Dermis blood vessel endothelial cell (primary cell): ENCODE measurements around the gene PCDHGA3. TPM values are rescaled to one million over a fixed set of nuclear protein-coding genes. Genes with fewer than 3 reads are reported as not detected.
"Not testable (repeated sequence)": the region's sequence is repeated elsewhere in the genome, so short reads cannot be mapped to it uniquely, and the experiment has no call there.

Source experiments
- DNase-seq: peaks from one replicate; pipeline ENCODE4 v3.0.0; 2010
- total RNA-seq: library from RNA; depleted of rRNA; stranded (reverse); fragments of >200 nt; gene quantifications from 2 replicates; pipeline ENCODE4 v1.2.3, GENCODE V29; 2014

The PCDHGA3 gene
- total RNA-seq, 1 donor from 2014 or later, result 1.2 TPM

DNA sequence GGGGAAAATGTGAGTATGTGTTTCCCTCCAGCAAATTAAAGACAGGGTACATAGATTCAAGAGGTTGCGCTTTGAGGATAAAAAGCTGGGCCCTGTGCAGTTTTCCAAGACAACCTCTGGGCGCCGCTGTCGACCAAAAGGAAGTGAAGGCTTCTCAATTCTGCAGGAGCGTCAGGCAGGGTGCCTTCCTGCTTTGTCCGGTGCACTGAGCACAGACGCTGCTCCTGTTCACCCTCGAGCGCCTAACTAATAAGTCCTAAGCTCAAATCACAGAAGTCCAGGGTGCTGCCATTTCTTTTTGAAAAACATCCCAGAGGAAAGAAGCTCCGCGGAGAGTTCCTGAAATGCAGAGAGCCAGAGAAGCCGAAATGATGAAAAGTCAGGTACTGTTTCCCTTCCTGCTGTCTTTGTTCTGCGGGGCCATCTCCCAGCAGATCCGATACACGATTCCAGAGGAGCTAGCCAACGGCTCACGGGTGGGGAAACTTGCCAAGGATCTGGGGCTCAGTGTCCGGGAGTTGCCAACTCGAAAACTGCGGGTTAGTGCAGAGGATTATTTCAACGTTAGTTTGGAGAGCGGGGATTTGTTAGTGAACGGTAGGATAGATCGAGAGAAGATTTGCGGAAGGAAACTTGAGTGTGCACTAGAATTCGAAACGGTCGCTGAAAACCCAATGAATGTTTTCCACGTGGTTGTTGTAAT, 6.4 kb downstream of the PCDHGA3 start, which contains the start of gene PCDHGB1:
Gene PCDHGB1, plus strand, starts transcription at position 183 of the 703 bp plus-strand sequence. Its CDS starts 162 bp downstream, at position 345.
- peak; percentile 62 for DNase-seq

DNA sequence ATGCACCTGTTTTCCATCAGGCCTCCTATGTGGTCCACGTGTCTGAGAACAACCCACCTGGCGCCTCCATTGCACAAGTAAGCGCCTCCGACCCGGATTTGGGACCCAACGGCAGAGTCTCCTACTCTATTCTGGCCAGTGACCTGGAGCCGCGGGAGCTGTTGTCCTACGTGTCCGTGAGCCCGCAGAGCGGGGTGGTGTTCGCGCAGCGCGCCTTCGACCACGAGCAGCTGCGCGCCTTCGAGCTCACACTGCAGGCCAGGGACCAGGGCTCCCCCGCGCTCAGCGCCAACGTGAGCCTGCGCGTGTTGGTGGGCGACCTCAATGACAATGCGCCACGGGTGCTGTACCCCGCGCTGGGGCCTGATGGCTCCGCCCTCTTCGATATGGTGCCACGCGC, 8.0 kb downstream of the PCDHGA3 start:
- DNase-seq, result no peak

DNA sequence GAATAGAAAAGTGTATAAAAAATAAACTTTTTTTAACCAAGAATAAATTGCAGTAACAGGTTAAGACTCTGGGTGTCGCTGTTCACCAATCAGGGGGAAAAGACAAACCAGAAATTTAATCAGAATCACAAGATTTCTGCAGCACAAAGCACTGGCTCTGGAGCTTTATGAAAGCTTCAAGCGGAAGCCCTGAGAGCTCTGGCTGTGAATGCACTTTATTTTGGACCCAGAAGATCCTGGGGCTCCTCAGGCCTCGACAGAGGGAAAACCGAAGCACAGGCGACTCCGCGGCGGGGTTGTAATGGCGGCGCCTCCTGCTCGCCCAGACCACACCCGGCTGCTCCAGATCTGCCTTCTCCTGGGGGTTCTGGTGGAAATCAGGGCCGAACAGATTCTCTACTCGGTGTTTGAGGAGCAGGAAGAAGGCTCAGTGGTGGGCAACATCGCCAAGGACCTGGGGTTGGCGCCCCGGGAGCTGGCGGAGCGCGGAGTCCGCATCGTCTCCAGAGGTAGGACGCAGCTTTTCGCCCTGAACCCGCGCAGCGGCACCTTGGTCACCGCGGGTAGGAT, 11.4 kb downstream of the PCDHGA3 start, which contains the start of gene PCDHGA4:
Gene PCDHGA4, plus strand, starts transcription at position 122 of the 570 bp plus-strand sequence. Its CDS starts 87 bp downstream, at position 209.
- DNase-seq, result peak; percentile 51

DNA sequence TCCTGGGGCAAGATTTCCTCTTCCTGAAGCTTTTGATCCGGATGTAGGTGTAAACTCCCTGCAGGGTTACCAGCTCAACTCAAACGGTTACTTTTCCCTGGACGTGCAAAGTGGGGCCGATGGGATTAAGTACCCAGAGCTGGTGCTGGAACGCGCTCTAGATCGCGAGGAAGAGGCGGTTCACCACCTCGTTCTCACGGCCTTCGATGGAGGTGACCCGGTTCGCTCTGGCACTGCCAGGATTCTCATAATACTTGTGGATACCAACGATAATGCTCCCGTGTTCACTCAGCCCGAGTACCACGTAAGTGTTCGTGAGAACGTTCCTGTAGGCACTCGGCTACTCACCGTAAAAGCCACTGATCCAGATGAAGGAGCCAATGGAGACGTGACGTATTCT, 12.0 kb downstream of the PCDHGA3 start:
- no peak for DNase-seq

DNA sequence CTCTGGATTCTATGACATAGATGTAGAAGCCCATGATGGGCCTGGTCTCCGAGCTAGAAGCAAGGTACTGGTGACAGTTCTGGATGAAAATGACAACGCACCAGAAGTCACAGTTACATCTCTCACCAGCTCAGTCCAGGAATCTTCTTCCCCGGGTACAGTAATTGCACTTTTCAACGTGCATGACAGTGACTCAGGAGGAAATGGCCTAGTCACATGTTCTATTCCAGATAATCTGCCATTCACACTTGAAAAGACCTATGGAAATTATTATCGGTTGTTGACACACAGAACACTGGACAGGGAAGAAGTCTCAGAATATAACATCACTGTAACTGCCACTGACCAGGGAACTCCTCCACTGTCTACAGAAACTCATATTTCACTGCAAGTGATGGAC, 12.5 kb downstream of the PCDHGA3 start:
- DNase-seq, result no peak

- no peak for DNase-seq
Observed at GRCh38 chr5:141356950-141357349, 13.3 kb downstream of the PCDHGA3 start.

DNA sequence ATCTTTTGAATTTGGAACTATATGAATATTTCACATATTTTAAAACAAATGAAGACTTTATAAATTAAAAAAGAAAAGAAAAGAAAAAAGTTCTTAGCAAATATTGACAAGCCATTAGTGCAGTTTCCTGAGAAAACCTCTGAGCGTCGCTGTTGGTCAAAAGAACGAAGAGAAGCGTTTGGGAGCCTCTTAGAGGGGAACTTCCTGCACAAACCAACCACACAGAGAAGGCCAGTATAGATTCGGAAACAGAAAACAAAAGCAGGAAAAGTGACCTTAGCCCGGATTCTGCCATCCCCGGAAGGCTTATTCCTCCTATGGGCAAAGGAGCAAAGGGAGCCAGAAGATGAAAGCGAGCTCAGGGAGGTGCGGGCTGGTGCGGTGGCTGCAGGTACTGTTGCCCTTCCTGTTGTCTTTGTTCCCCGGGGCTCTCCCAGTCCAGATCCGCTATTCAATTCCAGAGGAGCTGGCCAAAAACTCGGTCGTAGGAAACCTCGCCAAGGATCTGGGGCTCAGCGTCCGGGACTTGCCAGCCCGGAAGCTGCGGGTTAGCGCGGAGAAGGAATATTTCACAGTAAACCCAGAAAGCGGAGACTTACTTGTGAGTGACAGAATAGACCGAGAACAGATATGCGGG, 16.3 kb downstream of the PCDHGA3 start, which contains the start of gene PCDHGB2:
Gene PCDHGB2, plus strand, starts transcription at position 205 of the 637 bp plus-strand sequence. Its CDS starts 142 bp downstream, at position 347.
- peak; percentile 70 for DNase-seq

GRCh38 chr5:141360685-141361084, 17.1 kb downstream of the PCDHGA3 start:
- no peak for DNase-seq

DNA sequence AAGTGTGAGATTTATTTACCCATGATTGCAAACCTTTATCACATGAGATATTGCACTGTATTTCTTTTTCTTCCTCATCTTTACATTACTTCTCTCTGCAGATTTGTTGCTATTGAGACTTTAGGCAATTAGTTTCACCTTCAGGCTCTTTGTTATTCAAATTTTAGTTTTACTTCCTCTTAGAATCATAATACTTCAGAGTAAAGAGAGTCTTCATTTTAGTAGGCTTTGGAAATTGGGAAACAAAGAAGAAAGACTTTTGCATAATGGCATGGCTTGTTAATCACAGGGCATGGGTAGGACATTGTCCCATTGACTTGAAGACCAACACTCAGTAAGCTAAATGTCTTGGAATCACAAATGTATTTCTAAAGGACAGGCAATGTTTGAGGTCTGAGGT, 19.1 kb downstream of the PCDHGA3 start:
- no peak for DNase-seq

DNA sequence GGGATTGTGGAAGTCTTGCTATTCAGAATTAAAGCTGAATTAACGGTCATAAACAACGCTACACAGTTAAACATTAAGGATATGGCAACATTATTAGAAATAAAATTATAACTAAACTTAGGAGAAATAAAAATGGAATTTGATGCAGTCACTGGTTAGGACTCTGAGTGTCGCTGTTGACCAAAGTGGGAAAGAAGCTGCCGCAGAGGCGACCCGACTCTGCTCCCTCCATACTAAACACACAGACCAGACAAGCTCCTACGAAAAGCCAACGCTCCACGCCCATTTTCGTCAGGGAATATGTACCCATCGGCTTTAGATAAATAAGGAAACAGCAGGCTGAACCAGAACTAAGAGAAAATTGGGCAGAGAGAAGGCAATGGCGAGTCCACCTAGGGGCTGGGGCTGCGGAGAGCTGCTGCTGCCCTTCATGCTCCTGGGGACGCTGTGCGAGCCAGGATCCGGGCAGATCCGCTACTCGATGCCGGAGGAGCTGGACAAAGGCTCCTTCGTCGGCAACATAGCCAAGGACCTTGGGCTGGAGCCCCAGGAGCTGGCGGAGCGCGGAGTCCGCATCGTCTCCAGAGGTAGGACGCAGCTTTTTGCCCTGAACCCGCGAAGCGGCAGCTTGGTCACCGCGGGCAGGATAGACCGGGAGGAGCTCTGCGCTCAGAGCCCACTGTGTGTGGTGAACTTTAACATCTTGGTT, 20.5 kb downstream of the PCDHGA3 start, which contains the start of gene PCDHGA5:
Gene PCDHGA5, plus strand, starts transcription at position 211 of the 709 bp plus-strand sequence. Its CDS starts 169 bp downstream, at position 380.
- DNase-seq, result peak; percentile 32

DNA sequence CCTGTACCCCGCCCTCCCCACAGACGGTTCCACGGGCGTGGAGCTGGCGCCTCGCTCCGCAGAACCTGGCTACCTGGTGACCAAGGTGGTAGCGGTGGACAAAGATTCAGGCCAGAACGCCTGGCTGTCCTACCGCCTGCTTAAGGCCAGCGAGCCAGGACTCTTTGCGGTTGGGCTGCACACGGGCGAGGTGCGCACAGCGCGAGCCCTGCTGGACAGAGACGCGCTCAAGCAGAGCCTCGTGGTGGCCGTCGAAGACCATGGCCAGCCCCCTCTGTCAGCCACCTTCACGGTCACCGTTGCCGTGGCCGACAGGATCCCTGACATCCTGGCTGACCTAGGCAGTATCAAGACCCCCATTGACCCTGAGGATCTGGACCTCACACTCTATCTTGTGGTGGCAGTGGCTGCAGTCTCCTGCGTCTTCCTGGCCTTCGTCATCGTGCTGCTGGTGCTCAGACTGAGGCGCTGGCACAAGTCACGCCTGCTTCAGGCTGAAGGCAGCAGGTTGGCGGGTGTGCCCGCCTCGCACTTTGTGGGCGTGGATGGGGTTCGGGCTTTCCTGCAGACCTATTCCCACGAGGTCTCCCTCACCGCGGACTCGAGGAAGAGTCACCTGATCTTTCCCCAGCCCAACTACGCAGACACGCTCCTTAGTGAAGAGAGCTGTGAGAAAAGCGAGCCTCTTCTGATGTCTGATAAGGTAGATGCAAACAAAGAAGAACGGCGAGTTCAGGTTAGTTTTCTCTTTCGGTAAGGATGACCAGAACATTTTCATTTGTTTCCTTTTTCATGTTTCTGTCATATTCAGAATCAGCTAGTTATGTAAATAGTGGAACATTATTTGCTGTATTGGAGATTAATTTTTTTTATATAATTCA, 22.6 kb downstream of the PCDHGA3 start:
- DNase-seq, result no peak

GRCh38 chr5:141369994-141370848, 26.6 kb downstream of the PCDHGA3 start, which contains the start of gene PCDHGB3:
Gene PCDHGB3 (plus strand): TSS chr5:141370242. CDS start chr5:141370395, 153 bp downstream.
- peak; percentile 72 for DNase-seq

DNA sequence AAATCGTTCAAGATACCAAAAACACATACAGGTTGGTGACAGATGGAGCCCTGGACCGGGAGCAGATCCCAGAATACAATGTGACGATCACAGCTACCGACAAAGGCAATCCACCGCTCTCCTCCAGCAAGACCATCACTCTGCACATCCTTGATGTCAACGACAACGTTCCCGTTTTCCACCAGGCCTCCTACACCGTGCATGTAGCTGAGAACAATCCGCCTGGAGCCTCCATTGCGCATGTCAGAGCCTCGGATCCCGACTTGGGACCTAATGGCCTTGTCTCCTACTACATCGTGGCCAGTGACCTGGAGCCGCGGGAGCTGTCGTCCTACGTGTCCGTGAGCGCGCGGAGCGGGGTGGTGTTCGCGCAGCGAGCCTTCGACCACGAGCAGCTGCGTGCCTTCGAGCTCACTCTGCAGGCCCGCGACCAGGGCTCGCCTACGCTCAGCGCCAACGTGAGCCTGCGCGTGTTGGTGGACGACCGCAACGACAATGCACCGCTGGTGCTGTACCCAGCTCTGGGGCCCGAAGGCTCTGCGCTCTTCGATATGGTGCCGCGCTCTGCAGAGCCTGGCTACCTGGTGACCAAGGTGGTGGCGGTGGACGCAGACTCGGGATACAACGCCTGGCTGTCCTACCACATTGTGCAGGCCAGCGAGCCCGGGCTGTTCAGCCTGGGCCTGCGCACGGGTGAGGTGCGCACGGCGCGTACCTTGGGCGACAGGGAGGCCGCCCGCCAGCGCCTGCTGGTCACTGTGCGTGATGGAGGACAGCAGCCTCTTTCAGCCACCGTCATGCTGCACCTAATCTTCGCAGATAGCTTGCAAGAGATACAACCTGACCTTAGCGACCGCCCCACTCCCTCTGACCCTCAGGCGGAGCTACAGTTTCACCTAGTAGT, 28.2 kb downstream of the PCDHGA3 start:
- DNase-seq, result no peak

GRCh38 chr5:141373673-141374317, 30.2 kb downstream of the PCDHGA3 start, which contains the start of gene PCDHGA6:
Gene PCDHGA6 (plus strand): TSS chr5:141373891. CDS start chr5:141374084, 193 bp downstream.
- DNase-seq, result peak; percentile 56

- DNase-seq, result no peak
Observed at GRCh38 chr5:141374627-141375026, 31.0 kb downstream of the PCDHGA3 start.

DNA sequence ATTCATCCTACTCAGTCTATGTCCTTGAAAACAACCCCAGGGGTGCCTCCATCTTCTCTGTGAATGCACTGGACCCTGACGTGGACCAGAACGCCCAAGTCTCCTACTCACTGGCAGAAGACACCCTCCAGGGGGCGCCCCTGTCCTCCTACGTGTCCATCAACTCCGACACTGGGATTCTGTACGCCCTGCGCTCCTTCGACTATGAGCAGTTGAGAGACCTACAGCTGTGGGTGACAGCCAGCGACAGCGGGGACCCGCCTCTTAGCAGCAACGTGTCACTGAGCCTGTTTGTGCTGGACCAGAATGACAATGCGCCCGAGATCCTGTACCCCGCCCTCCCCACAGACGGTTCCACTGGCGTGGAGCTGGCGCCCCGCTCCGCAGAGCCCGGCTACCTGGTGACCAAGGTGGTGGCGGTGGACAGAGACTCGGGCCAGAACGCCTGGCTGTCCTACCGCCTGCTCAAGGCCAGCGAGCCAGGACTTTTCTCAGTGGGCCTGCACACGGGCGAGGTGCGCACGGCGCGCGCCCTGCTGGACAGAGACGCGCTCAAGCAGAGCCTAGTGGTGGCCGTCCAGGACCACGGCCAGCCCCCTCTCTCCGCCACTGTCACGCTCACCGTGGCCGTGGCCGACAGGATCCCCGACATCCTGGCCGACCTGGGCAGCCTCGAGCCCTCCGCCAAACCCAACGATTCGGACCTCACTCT, 32.0 kb downstream of the PCDHGA3 start:
- not testable (repeated sequence) for DNase-seq

GRCh38 chr5:141382469-141383294, 39.1 kb downstream of the PCDHGA3 start, which contains the start of gene PCDHGA7:
Gene PCDHGA7 (plus strand): TSS chr5:141382742. CDS start chr5:141382900, 158 bp downstream.
- DNase-seq, result peak; percentile 53
